ENCODE results near the gene MBNL1.
"Not testable (repeated sequence)": the region's sequence is repeated elsewhere in the genome, so short reads cannot be mapped to it uniquely, and the experiment has no call there.

The MBNL1 gene

DNA sequence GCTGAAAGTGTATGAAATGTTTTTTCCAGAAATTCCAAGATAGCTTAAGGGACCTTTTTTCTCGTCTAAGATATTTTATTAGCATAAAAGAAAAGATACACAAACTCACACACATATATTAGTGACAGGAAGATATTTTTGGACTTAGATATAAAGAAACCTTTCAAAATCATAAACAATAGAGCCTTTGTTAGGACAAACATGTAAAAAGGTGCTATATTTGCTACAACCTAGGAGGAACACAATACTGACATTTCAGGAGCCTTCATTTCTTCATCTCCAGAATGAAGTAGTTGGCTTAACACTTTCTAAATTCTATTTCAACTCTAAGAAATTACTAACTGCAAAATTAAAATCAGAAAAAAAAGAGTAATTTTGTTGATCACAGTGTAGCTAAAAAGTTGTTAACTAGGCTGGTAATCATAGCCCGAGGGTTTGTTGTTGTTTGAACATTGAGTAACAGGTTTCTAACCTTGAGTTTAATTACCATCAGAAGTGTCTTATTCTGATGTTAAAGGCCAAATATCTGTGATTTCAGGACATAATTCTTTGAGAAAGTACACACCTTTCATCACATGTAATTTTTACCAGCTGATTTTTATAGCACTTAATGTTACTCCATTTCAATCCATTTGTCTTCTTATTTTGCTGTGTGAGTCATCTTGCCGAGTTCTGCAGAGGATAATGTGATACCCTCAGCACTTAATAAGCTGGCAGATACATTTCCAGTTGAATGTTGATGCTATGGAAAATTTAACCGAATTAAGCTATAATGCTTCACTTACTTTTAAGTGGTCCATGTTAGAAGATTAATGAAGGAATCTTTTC is 97.3 kb downstream of the MBNL1 start:
- Histone ChIP-seq H3K9ac (ENCODE audit: low read depth in 1 of 2, low read length in 2 of 2) (no peak overlapping the region), H3K9me3 (ENCODE audit: control insufficient read depth in 1 of 2, low read length in 2 of 2) (no peaks in the 10 kb centered on the region), H3K4me1 (ENCODE audit: control insufficient read depth in 1 of 2, insufficient read depth in 2 of 2, low read length in 2 of 2) (peaks cover 3 to 14% of the 10 kb centered on the region in 2 donors), H3K27me3 (ENCODE audit: control insufficient read depth in 1 of 2, insufficient read depth in 2 of 2, low read length in 2 of 2) (no peaks in the 10 kb centered on the region), H3K4me3 (ENCODE audit: low read depth in 1 of 2, low read length in 2 of 2) (no peak overlapping the region), H3K27ac (ENCODE audit: low read depth, low read length) (no peak overlapping the region), H3K36me3 (ENCODE audit: control insufficient read depth in 1 of 2, insufficient read depth in 2 of 2, low read length in 2 of 2) (no peaks in the 10 kb centered on the region)

DNA sequence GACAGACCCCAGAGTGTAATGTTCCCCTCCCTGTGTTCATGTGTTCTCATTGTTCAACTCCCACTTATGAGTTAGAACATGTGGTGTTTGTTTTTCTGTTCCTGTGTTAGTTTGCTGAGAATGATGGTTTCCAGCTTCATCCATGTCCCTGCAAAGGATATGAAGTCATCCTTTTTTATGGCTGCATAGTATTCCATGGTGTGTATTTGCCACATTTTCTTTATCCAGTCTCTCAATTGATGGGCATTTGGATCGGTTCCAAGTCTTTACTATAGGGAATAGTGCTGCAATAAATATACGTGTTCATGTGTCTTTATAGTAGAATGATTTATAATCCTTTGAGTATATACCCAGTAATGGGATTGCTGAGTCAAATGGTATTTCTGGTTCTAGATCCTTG is 98.5 kb downstream of the MBNL1 start:
- peaks cover 3 to 14% of the 10 kb centered on the region in 2 donors for H3K4me1 ChIP-seq (ENCODE audit: control insufficient read depth in 1 of 2, insufficient read depth in 2 of 2, low read length in 2 of 2)
- H3K36me3 ChIP-seq (ENCODE audit: control insufficient read depth in 1 of 2, insufficient read depth in 2 of 2, low read length in 2 of 2); H3K9me3 ChIP-seq (ENCODE audit: control insufficient read depth in 1 of 2, low read length in 2 of 2); H3K9ac ChIP-seq (ENCODE audit: low read depth in 1 of 2, low read length in 2 of 2); H3K4me3 ChIP-seq (ENCODE audit: low read depth in 1 of 2, low read length in 2 of 2); H3K27me3 ChIP-seq (ENCODE audit: control insufficient read depth in 1 of 2, insufficient read depth in 2 of 2, low read length in 2 of 2); H3K27ac ChIP-seq (ENCODE audit: low read depth, low read length): not testable (repeated sequence)

DNA sequence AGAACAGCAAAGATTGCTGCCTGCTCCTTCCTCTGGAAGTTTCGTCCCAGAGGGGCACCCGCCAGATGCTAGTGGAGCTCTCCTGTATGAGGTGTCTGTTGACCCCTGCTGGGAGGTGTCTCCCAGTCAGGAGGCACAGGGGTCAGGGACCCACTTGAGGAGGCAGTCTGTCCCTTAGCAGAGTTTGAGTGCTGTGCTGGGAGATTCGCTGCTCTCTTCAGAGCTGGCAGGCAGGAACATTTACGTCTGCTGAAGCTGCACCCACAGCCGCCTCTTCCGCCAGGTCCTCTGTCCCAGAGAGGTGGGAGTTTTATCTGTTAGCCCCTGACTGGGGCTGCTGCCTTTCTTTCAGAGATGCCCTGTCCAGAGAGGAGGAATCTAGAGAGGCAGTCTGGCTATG is 103.9 kb downstream of the MBNL1 start:
- H3K4me1 ChIP-seq (ENCODE audit: control insufficient read depth in 1 of 2, insufficient read depth in 2 of 2, low read length in 2 of 2); H3K9me3 ChIP-seq (ENCODE audit: control insufficient read depth in 1 of 2, low read length in 2 of 2); H3K4me3 ChIP-seq (ENCODE audit: low read depth in 1 of 2, low read length in 2 of 2); H3K36me3 ChIP-seq (ENCODE audit: control insufficient read depth in 1 of 2, insufficient read depth in 2 of 2, low read length in 2 of 2); H3K9ac ChIP-seq (ENCODE audit: low read depth in 1 of 2, low read length in 2 of 2); H3K27ac ChIP-seq (ENCODE audit: low read depth, low read length); H3K27me3 ChIP-seq (ENCODE audit: control insufficient read depth in 1 of 2, insufficient read depth in 2 of 2, low read length in 2 of 2): not testable (repeated sequence)

DNA sequence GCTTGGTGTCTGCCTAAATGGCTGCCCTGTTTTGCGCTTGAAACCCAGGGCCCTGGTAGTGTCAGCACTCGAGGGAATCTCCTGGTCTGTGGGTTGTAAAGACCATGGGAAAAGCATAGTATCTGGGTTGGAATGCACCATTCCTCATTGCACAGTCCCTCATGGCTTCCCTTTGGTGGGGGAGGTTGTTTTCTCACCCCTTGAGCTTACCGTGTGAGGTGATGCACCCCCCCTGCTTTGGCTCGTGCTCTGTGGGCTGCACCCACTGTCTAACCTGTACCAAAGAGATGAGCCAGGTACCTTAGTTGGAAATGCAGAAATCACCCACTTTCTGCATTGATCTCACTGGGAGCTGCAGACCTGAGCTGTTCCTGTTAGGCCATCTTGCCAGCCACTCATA is 104.7 kb downstream of the MBNL1 start:
- Histone ChIP-seq H3K4me1 (ENCODE audit: control insufficient read depth in 1 of 2, insufficient read depth in 2 of 2, low read length in 2 of 2) (no peaks in the 10 kb centered on the region), H3K4me3 (ENCODE audit: low read depth in 1 of 2, low read length in 2 of 2) (no peak overlapping the region), H3K27ac (ENCODE audit: low read depth, low read length) (no peak overlapping the region), H3K36me3 (ENCODE audit: control insufficient read depth in 1 of 2, insufficient read depth in 2 of 2, low read length in 2 of 2) (peaks cover 0 to 3% of the 10 kb centered on the region in 2 donors), H3K9ac (ENCODE audit: low read depth in 1 of 2, low read length in 2 of 2) (no peak overlapping the region), H3K9me3 (ENCODE audit: control insufficient read depth in 1 of 2, low read length in 2 of 2) (no peaks in the 10 kb centered on the region), H3K27me3 (ENCODE audit: control insufficient read depth in 1 of 2, insufficient read depth in 2 of 2, low read length in 2 of 2) (no peaks in the 10 kb centered on the region)

DNA sequence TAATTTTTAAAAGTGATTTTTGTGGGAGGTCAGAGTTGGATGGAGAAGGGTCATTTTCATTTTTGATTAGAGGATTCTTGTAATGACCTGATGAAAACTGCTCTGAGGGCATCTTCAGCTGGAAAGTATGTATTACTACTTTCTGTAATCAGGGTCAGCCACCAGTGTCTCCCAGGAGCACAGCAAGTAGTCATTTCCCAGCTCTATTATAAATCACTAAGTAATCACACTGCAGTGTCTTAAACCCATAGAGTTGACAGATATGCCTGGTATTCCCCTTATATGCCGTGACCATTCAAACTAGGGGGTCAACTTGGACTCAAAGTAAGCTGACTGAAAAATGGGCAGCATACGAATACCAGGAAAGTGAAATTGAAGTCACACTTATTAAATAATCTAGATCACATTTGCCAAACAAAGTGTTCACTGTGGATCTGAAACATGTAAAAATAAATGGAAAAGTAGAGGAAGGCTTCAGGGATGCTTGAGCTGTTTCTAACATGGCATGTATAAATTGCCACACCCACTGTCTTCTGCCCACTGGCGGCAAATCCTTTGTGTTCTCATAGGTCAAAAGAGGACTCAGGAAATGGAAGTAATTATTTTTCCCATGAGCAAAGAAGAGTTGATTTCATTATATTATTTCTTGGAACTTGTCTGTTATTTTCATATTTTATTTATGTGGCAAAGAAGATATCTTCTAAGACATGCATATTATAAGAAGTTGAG is 105.7 kb downstream of the MBNL1 start:
- Histone ChIP-seq H3K27ac (ENCODE audit: low read depth, low read length) (no peak overlapping the region), H3K9me3 (ENCODE audit: control insufficient read depth in 1 of 2, low read length in 2 of 2) (no peaks in the 10 kb centered on the region), H3K4me3 (ENCODE audit: low read depth in 1 of 2, low read length in 2 of 2) (no peak overlapping the region), H3K27me3 (ENCODE audit: control insufficient read depth in 1 of 2, insufficient read depth in 2 of 2, low read length in 2 of 2) (no peaks in the 10 kb centered on the region), H3K4me1 (ENCODE audit: control insufficient read depth in 1 of 2, insufficient read depth in 2 of 2, low read length in 2 of 2) (peaks cover 0 to 4% of the 10 kb centered on the region in 2 donors), H3K36me3 (ENCODE audit: control insufficient read depth in 1 of 2, insufficient read depth in 2 of 2, low read length in 2 of 2) (peaks cover 0 to 3% of the 10 kb centered on the region in 2 donors), H3K9ac (ENCODE audit: low read depth in 1 of 2, low read length in 2 of 2) (no peak overlapping the region)

DNA sequence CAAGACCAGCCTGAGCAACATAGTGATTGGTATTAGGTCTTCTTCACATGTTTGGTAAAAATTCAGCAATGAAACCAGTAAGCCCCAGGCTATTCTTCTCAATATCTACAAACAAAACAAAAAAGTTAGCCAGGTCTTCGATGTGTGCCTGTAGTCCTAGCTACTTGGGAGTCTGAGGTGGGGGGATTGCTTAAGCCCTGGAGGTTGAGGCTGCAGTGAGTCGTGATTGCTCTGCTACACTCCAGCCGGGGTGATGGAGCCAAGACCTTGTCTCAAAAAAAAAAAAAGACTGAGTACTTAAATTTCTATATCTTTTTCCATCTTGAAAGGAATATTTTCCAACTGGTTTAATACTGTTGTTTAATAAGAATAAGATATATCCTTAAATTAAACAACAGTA is 106.8 kb downstream of the MBNL1 start:
- Histone ChIP-seq H3K4me1 (ENCODE audit: control insufficient read depth in 1 of 2, insufficient read depth in 2 of 2, low read length in 2 of 2) (peaks cover 3 to 15% of the 10 kb centered on the region in 2 donors), H3K27ac (ENCODE audit: low read depth, low read length) (no peak overlapping the region), H3K9me3 (ENCODE audit: control insufficient read depth in 1 of 2, low read length in 2 of 2) (no peaks in the 10 kb centered on the region)

DNA sequence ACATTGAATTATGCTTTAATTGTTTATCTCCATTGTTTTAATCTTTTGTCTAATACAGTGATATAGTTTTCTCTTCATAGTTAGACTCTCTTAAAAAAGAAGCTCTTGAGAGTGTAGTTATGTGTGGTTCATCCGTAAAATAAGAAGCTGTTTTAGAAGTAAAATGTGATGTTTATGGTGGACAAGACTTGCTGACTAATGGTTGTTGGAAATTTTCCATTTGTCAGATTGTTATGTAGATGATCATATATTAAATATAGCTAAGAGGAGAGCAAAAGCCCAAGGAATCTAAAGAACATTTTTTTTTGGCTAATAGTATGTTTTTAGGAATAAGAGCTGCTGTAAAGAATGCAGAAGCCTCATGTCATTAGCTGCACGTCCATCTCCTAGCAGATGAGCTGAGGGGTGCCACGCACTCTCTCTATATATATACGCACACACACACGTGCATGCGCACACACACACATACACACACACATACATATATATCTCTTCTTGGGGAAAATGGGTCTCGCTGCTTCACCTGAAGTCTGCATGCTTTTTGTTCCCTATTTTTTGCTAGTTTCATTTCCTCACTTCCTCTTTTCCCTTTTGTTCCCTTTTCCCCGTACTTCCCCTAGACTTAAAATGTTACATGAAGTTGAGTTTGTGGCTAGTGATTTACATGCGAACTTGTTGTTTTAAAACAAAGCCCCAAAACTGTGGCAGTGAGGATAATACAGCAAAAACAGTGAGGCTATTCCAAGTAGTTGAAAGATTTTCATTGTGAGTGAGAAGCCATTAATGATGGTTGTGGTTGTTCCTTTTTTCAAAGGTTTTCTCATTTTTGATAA is 107.8 kb downstream of the MBNL1 start:
- no peaks in the 10 kb centered on the region for H3K27me3 ChIP-seq (ENCODE audit: control insufficient read depth in 1 of 2, insufficient read depth in 2 of 2, low read length in 2 of 2)
- H3K4me3 ChIP-seq (ENCODE audit: low read depth in 1 of 2, low read length in 2 of 2), result no peak overlapping the region
- no peak overlapping the region for H3K27ac ChIP-seq (ENCODE audit: low read depth, low read length)
- H3K4me1 ChIP-seq (ENCODE audit: control insufficient read depth in 1 of 2, insufficient read depth in 2 of 2, low read length in 2 of 2), result peaks cover 3 to 20% of the 10 kb centered on the region in 2 donors
- H3K9me3 ChIP-seq (ENCODE audit: control insufficient read depth in 1 of 2, low read length in 2 of 2), result no peaks in the 10 kb centered on the region
- no peak overlapping the region for H3K9ac ChIP-seq (ENCODE audit: low read depth in 1 of 2, low read length in 2 of 2)
- peaks cover 0 to 3% of the 10 kb centered on the region in 2 donors for H3K36me3 ChIP-seq (ENCODE audit: control insufficient read depth in 1 of 2, insufficient read depth in 2 of 2, low read length in 2 of 2)

More for the DNA sequence above, 106.8 kb downstream of the MBNL1 start:
- Histone ChIP-seq H3K9ac (ENCODE audit: low read depth in 1 of 2, low read length in 2 of 2) (no peak overlapping the region), H3K36me3 (ENCODE audit: control insufficient read depth in 1 of 2, insufficient read depth in 2 of 2, low read length in 2 of 2) (peaks cover 0 to 3% of the 10 kb centered on the region in 2 donors), H3K4me3 (ENCODE audit: low read depth in 1 of 2, low read length in 2 of 2) (no peak overlapping the region), H3K27me3 (ENCODE audit: control insufficient read depth in 1 of 2, insufficient read depth in 2 of 2, low read length in 2 of 2) (no peaks in the 10 kb centered on the region)

DNA sequence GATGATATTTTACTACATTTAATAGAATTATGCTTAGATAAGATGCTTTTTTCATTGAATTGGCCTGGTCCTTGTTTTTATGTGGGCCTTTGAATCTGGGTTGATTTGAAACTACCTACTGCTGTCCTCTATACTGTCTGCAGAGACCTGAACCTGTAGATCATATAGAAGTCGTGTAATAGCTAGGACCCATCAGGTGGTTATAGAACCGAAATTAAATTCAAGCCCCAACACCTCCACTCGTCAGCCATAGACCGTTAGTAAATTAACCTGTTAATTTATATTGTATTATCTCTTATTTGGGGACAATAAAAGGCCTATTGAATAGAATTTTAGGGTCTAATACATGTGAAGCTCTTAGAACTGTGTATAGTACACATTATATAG is 108.4 kb downstream of the MBNL1 start:
- Histone ChIP-seq H3K9ac (ENCODE audit: low read depth in 1 of 2, low read length in 2 of 2) (no peak overlapping the region), H3K4me3 (ENCODE audit: low read depth in 1 of 2, low read length in 2 of 2) (no peak overlapping the region), H3K4me1 (ENCODE audit: control insufficient read depth in 1 of 2, insufficient read depth in 2 of 2, low read length in 2 of 2) (peaks cover 3 to 24% of the 10 kb centered on the region in 2 donors), H3K27ac (ENCODE audit: low read depth, low read length) (no peak overlapping the region), H3K9me3 (ENCODE audit: control insufficient read depth in 1 of 2, low read length in 2 of 2) (no peaks in the 10 kb centered on the region), H3K27me3 (ENCODE audit: control insufficient read depth in 1 of 2, insufficient read depth in 2 of 2, low read length in 2 of 2) (no peaks in the 10 kb centered on the region), H3K36me3 (ENCODE audit: control insufficient read depth in 1 of 2, insufficient read depth in 2 of 2, low read length in 2 of 2) (peaks cover 0 to 3% of the 10 kb centered on the region in 2 donors)

DNA sequence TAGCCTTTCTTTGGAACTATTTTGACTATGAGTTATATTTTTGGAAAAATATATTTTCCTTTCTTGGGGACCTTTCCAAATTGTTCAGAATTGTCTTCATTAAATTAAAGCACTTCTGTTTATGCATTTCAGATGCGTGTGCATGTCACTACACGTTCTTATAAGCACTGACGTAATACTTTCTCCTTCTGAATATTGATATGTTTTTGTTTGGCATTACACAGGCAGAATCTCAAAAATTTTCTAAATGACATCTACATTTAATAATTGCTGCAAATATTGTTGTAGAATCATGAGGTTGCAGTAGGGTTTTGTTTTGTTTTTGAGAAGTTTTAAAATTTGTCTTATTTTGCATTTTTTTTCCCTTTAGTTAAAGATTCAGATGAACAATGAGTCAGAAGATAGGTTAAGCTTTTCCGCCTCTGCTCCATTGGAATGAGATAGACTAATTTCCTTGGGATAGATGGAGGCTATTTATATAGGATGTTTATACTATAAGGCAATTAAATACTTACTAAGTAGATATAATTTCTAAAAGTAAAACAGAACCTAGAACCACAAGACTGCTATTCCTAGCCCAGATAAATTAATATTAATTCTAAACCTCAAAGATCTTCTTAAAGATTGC is 110.8 kb downstream of the MBNL1 start:
- H3K4me1 ChIP-seq (ENCODE audit: control insufficient read depth in 1 of 2, insufficient read depth in 2 of 2, low read length in 2 of 2), result peaks cover 14 to 34% of the 10 kb centered on the region in 2 donors
- H3K36me3 ChIP-seq (ENCODE audit: control insufficient read depth in 1 of 2, insufficient read depth in 2 of 2, low read length in 2 of 2), result peaks cover 0 to 3% of the 10 kb centered on the region in 2 donors
- no peak overlapping the region for H3K27ac ChIP-seq (ENCODE audit: low read depth, low read length)
- no peaks in the 10 kb centered on the region for H3K27me3 ChIP-seq (ENCODE audit: control insufficient read depth in 1 of 2, insufficient read depth in 2 of 2, low read length in 2 of 2)
- H3K9me3 ChIP-seq (ENCODE audit: control insufficient read depth in 1 of 2, low read length in 2 of 2), result no peaks in the 10 kb centered on the region
- no peak overlapping the region for H3K4me3 ChIP-seq (ENCODE audit: low read depth in 1 of 2, low read length in 2 of 2)
- no peak overlapping the region for H3K9ac ChIP-seq (ENCODE audit: low read depth in 1 of 2, low read length in 2 of 2)
